ENCODE data around the gene CNR2.

DNA sequence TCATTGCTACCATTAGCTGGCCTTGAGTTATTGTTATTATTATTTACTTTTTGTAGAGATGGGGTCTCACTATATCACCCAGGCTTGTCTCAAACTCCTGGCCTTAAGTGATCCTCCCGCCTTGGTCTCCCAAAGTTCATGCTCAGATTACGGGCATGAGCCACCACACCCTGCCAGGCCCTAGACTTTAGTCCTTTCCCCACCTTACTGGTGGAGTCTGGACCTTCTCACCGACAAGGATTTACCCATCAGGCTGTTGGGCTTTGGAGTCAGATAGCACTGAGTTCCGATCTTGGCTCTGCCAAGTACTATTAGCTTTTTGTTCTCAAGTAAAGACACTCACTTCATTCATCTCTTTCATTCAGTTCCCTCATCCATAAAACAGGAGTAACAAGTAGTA lies 17.2 kb downstream of the CNR2 start:
- no peak for TF ChIP-seq POLR2AphosphoS5 (IDR thresholded peaks at IDR 0.05)
- TF ChIP-seq, protein P1, sequence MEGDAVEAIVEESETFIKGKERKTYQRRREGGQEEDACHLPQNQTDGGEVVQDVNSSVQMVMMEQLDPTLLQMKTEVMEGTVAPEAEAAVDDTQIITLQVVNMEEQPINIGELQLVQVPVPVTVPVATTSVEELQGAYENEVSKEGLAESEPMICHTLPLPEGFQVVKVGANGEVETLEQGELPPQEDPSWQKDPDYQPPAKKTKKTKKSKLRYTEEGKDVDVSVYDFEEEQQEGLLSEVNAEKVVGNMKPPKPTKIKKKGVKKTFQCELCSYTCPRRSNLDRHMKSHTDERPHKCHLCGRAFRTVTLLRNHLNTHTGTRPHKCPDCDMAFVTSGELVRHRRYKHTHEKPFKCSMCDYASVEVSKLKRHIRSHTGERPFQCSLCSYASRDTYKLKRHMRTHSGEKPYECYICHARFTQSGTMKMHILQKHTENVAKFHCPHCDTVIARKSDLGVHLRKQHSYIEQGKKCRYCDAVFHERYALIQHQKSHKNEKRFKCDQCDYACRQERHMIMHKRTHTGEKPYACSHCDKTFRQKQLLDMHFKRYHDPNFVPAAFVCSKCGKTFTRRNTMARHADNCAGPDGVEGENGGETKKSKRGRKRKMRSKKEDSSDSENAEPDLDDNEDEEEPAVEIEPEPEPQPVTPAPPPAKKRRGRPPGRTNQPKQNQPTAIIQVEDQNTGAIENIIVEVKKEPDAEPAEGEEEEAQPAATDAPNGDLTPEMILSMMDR (IDR thresholded peaks at IDR 0.05) = no peak
- TF ChIP-seq POLR2A (IDR thresholded peaks at IDR 0.05) = no peak
- TF ChIP-seq EP300 (IDR thresholded peaks at IDR 0.05) = no peak
